ENCODE measurements around the gene SH2D1B.

The SH2D1B gene

DNA sequence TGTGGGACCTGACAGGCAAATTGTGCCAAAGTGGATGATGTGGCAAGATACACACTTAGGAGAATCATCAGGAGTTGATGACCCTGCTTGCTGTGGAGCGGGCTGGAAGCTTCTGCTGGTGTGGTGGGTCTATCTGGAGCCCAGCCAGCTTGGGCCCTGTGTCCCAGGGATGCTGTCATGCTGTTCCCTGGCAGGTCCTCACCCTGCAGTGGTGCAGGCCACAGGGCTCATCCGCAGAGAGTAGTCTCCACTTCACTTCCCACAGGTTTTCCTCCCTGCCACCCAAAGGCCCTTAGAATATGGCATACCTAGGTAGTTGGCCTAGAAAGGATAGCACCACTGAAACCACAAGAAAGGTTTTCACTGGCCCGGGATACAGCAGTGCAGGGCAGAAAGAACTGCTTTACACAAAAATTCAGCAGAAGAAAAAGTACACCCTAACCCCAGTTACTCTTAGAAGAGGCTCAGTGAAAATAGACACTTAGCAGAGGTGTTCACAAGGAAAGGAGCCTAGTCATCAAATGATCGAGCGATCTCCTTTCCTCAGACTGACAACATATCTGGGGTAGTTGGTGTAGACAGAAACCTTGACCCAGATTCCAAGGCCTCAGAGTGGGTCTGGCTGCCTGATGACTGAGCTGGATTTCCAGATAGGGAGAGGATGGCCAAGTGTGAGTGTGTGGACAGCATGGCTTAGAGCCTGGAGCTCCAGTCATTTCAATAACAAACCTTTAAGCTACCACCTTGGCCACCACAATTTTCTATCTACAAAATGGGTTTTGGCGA is 31.7 kb downstream of the SH2D1B start:
- DNase-seq: no peak

GRCh38 chr1:162376691-162377090 is 35.2 kb downstream of the SH2D1B start, which contains the start of gene SPATA46:
TSS of gene SPATA46 (minus strand) at chr1:162376854. CDS start at chr1:162376790, 64 bp downstream.
- DNase-seq: no peak

GRCh38 chr1:162375463-162375862 is 36.5 kb downstream of the SH2D1B start:
- DNase-seq: no peak

GRCh38 chr1:162374406-162374805 is 37.5 kb downstream of the SH2D1B start:
- DNase-seq: no peak

DNA sequence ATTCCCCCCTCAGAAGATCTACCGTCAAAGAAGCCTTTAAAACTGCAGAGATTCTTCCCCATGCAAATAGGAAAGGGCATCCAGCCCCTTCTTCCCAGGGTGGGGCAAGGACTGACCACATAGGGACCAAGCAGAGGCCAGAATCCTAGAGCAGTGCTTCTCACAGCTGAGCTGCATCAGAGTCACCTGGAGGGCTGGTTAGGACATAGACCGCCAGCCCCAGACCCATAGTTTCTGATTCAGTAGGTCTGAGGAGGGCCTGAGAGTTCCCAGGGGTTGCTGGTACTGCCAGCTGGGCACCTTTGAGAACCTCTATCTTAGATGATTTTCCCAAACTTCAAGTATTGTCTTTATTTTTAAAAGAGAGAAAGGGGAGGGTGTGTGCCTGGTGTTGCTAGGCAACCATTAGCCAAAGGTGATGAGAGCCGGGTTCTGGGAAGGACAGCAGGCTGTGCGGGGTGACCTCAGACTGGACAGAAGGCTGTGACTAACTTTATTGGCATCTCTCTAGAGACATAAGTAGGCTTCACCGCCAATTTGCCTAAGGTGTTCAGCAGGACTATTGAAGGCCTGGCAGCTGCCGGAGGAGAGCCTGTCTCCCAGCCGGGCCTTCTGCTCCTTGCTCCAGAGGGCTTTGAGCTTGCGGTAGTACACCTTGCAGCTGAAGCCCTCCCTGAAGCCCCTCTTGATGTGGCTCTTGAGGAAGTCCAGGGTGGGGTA is 38.2 kb downstream of the SH2D1B start:
- DNase-seq: no peak

DNA sequence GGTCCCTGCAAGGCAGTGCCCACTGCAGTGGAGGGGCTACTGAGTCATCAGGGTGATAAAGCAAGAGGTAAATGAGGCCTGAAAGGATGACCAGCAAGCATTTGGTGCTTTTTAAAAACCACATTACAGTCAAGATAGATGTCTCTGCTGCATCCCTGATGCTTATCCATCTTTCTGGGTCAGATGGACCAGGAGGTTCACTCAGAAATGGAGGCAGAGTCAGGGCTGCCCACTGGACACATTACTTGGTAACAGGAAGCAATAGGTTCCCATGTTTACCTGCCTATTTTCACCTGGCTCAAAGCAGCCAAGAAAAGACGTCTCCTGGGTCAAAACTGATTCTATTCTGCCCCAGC is 38.9 kb downstream of the SH2D1B start:
- no peak for DNase-seq

DNA sequence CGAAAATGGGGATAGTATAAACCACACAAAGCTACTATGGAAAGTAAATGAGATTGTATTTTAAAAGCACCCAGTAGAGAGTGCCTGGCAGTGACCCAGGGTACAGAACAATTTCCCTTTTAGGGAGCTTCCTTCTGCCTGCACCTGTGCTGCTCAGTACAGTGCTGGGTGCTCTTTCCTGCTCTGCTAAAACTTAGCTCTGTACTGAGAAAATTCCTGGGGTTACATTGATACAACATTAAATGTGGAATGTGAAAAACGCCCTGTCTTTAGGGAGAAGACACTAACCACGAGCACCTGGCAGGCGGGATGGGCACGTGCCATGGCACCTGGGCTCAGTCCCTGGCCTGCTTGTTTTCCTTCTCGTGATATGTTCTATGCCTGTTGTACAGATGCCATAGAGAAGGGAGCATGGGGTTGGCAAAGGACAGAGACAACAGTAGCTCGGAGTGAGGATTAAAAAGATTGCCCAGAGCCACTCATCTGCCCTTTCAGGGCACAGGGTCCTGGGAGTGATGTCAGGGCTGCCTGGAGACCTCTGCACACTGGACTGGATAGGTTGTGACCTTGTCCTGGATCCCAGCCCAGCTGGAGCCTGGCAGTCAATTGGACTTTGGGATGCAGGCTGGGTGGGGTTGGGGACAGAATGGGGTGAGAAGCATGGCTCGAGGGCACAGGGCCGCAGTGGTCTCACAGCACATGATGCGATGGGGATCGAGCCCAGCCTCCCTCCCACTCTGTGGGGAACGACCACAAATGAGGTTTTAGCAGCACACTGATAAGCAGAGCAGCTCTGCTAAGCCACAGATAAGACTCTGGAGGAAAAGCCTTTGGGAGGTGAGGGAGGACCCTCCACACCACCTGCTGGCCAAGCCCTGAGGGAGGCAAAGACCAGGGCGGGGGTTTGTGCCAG is 39.5 kb downstream of the SH2D1B start:
- DNase-seq: no peak

DNA sequence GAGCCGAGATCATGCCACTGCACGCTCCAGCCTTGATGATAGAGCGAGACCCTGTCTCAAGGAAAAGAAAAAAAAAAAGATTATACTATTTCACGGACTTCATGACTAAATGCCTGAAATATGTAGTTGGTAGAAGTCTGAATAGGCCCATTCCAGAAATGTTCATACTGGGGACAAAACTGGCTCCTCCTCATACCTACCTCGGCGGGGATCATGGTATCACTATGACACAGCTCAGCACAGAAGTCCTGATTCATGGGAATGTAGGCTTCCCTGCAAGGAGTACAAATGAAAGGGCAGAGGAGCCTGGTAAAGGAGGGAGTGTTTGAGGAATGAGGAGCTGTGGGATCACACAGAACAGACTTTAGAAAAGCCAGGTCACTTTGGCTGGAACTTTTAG is 40.3 kb downstream of the SH2D1B start:
- no peak for DNase-seq

GRCh38 chr1:162370721-162371120 is 41.2 kb downstream of the SH2D1B start:
- DNase-seq: no peak

DNA sequence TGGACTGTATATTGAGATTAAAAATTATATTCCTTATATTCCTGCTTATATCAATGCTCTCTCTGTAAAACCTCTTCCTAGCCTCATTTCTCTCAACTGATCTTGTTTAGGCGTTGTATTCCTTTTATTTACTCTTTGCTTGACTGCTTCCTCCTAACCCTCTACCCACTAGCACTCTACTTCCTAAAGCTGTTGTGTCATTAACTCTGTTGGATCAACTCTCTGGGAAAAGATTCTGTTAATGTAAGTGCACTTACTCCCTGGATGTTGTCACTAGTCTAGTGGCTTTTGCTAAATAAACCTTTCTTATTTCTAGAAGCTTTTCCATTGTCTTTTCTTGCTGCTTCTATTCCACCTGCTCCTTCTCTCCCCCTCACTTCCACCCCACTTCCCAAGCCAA is 41.8 kb downstream of the SH2D1B start:
- no peak for DNase-seq

GRCh38 chr1:162369571-162369970 is 42.4 kb downstream of the SH2D1B start:
- no peak for DNase-seq

DNA sequence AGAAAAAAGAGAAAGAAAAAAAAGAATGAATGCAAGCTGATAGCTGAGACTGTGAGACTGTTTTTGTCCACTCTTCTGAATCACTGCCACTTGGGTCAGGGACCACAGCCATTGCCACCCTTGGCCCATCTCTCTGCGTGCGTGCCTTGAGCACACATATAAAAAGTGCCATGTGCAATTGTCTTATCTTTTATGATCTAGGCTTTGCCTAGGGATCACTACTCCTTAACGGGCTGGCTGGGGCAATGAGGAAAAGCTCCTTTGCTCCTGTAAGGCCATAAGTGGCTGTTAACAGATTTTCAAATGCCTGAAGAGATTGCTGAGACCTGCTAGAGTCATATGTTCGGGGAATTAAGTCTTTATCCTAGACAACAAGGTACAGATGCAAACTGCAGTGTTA is 43.5 kb downstream of the SH2D1B start:
- DNase-seq: no peak

DNA sequence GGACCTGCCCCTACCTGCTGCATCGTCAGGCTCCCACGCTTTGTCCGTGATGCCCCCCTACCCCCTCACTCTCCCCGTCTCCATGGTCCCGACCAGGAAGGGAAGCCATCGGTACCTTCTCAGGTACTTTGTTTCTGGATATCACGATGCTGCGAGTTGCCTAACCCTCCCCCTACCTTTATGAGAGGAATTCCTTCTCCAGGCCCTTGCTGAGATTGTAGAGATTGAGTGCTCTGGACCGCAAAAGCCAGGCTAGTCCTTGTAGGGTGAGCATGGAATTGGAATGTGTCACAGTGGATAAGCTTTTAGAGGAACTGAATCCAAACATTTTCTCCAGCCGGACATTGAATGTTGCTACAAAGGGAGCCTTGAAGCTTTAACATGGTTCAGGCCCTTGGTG is 44.2 kb downstream of the SH2D1B start:
- no peak for DNase-seq

- no peak for DNase-seq
These were observed 44.9 kb downstream of the SH2D1B start for GRCh38 chr1:162367073-162367472.

- no peak for DNase-seq
These were observed 45.3 kb downstream of the SH2D1B start for GRCh38 chr1:162366671-162367070.

- DNase-seq: no peak
These were observed 45.8 kb downstream of the SH2D1B start for GRCh38 chr1:162366149-162366548.

DNA sequence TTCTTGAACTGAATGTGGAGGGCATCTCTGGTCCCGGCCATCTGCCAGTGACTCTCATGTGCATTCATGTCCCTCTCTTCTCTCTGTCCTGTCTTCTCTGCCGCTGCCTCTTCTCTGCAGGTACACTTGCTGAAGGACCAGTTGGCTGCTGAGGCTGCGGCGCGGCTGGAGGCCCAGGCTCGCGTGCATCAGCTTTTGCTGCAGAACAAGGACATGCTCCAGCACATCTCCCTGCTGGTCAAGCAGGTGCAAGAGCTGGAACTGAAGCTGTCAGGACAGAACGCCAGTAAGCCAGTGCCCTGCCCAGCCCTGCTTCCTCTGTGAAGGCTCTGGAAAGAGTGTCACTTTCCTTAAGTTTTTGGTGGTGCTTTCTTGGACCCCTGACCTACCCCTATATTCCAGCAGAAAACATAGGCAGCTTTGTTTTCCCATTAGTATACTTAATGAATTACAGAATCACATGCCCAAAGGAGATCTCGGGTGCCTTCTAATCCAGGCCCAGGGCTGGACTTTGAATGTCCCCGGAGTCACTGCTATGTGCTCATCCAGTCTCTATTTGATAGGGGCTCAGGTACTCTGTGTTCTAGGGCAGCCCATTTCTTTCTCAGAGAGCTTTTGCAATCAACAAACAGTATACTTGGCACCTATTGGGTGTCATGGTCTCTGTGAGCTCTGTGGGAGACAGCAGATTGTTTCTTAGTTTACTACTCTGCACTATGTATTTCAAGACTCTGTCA is 46.5 kb downstream of the SH2D1B start:
- DNase-seq: no peak

DNA sequence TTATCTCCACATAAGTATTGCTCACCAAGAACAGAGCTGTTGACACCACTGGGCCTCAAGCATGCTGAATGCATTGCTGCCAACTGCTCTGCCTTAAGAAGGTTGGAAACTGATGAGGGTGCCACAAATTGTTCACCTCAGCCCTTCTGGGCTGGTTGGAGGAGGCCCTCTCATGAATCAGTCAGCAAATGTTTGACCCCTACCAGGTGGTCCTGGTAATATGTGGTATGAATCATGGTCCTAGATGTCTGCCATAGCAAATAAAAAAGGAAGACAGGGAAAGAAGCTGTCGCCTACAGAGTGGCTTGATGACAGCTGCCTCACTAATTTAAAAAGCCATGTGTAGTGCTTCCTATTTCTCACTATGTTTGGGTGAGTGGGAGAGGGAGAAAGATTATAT is 47.4 kb downstream of the SH2D1B start:
- DNase-seq: no peak

DNA sequence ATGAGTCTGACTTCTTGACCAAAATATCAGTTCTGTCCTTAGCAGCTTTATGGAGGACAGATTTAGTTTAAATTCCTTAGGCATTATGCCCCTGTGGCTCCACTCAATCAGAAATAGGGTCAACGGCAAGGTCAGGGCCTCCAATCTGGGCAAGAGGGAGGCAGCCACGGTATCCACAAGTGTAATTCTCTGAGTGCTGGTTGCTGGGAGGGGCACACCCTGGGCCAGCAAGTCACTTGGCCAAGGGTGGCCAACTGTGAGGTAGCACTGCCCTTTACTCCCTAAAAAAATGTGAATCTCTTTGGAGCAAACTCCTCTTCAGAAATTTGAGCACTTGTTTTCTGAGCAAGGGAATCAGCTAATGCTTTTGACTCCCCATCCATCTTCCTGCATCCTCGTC is 48.1 kb downstream of the SH2D1B start:
- no peak for DNase-seq

GRCh38 chr1:162361349-162361748 is 50.6 kb downstream of the SH2D1B start:
- no peak for DNase-seq

GRCh38 chr1:162360874-162361260 is 51.1 kb downstream of the SH2D1B start:
- no peak for DNase-seq

- DNase-seq: no peak
These were observed 51.6 kb downstream of the SH2D1B start for GRCh38 chr1:162360237-162360873.
